ENCODE data around the gene CYB5D1.

- no peak for TF ChIP-seq POLR2A (IDR thresholded peaks at IDR 0.05)
- peak in 4 of 6 experiments; percentile 43 to 54 (median 46) for TF ChIP-seq CTCF (IDR thresholded peaks at IDR 0.05)
Measured at GRCh38 chr17:7858522-7858810, 663 bp downstream of the CYB5D1 start.

Data from thyroid gland (tissue), 4 donors.